IPS-15b (cell line): ENCODE results near the gene IL24.

ENCODE experiments used
- H3K27me3 ChIP-seq: one replicate; pipeline ENCODE4 v1.6.1; 2013; ENCODE audit warnings: low read length; ENCODE audit not compliant: control insufficient read depth, insufficient read depth
- H3K36me3 ChIP-seq: one replicate; pipeline ENCODE4 v1.6.1; 2013; ENCODE audit warnings: low read length; ENCODE audit not compliant: control insufficient read depth, insufficient read depth
- H3K4me1 ChIP-seq: one replicate; pipeline ENCODE4 v1.6.1; 2013; ENCODE audit warnings: mild to moderate bottlenecking, low read length; ENCODE audit not compliant: control insufficient read depth, insufficient read depth
- H3K4me3 ChIP-seq: one replicate; pipeline ENCODE4 v1.5.1; 2013; ENCODE audit warnings: low read depth, low read length
- H3K9ac ChIP-seq: one replicate; pipeline ENCODE4 v1.6.1; 2013; ENCODE audit warnings: low read depth, mild to moderate bottlenecking, low read length
- H3K9me3 ChIP-seq: one replicate; pipeline ENCODE4 v1.6.1; 2013; ENCODE audit warnings: mild to moderate bottlenecking, low read length; ENCODE audit not compliant: control insufficient read depth, insufficient read depth

Gene IL24

DNA sequence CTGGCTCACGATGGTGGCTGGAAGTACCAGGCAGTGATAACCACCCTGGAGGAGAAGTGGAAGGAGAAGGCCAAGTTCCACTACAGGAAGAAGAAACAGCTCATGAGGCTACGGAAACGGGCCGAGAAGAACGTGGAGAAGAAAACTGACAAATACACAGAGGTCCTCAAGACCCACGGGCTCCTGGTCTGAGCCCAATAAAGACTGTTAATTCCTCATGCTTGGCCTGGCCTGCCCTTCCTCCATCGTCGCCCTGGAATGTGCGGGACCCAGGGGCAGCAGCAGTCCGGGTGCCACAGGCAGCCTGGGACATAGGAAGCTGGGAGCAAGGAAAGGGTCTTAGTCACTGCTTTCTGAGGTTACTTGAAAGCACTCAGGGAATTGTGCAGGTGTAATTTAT lies 10.8 kb downstream of the IL24 start:
- H3K9me3 ChIP-seq = no peaks in the 10 kb centered on the region
- no peak overlapping the region for H3K9ac ChIP-seq
- H3K36me3 ChIP-seq = no peaks in the 10 kb centered on the region
- peaks cover 11% of the 10 kb centered on the region for H3K4me1 ChIP-seq
- peaks cover 43% of the 10 kb centered on the region for H3K27me3 ChIP-seq
- H3K4me3 ChIP-seq = no peak overlapping the region

DNA sequence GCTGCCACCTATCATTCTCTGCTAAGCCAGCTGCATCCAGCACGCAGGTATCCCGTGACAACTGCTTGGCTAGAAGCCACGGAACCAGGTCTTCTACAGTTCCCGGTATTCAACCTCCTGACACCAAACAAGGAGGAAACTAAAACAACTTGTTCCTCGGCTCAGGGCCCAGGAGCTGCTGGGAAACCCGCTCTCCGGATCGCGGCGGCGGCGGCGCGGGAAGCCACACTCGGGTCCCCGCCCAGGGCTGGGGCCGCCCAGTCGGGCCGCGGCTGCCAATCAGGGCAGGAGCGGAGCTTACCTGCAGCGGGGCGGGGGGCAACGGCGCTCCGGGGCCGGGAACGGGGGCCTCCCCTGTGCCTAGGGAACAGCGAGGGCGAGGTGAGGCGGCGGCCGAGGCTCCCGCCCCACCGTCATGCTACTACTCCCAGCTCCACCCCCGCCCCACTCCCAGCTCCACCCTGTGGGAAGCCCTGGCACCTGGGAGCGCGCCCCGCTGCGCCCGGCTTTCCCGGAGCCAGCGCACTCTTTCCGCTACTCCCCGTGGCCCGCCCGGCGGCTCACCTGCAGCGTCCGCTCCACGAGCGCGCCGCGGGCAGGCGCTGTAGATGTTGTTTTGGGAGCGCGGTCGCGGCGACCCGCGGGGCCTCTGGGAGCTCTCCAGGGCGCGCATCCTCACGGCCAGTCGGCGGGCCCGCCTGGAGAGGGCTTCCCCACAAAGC lies 12.1 kb downstream of the IL24 start:
- no peaks in the 10 kb centered on the region for H3K36me3 ChIP-seq
- H3K9me3 ChIP-seq = no peaks in the 10 kb centered on the region
- H3K4me1 ChIP-seq = peaks cover 11% of the 10 kb centered on the region
- peak overlapping the region; percentile 73 for H3K4me3 ChIP-seq
- H3K9ac ChIP-seq = peak overlapping the region; percentile 19
- H3K27me3 ChIP-seq = peaks cover 43% of the 10 kb centered on the region

DNA sequence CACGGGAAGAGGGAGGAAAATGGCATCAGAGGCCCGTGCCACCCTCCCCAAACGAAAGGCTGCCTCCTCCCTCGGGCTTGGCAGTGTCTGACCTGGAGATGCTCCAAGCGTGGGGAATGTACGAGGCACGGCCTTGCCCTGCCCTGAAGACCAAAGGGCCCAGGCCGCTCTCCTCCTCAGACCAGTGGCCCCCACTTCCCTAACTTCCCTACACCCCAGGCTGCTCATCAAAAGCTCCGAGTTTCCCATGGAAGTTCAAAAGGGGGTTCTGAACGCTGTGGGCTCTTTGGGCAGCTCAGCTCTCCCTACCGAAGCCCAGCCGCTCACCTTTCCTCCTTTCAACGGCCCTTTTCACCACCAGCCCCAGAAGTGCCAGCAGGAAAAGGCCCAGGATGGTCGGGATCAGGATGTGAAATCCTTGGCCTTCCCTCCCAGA lies 12.7 kb downstream of the IL24 start:
- Histone ChIP-seq H3K9me3 (no peaks in the 10 kb centered on the region), H3K4me1 (peaks cover 11% of the 10 kb centered on the region), H3K27me3 (peaks cover 43% of the 10 kb centered on the region), H3K36me3 (no peaks in the 10 kb centered on the region), H3K9ac (peak overlapping the region; percentile 55), H3K4me3 (peak overlapping the region; percentile 73)

DNA sequence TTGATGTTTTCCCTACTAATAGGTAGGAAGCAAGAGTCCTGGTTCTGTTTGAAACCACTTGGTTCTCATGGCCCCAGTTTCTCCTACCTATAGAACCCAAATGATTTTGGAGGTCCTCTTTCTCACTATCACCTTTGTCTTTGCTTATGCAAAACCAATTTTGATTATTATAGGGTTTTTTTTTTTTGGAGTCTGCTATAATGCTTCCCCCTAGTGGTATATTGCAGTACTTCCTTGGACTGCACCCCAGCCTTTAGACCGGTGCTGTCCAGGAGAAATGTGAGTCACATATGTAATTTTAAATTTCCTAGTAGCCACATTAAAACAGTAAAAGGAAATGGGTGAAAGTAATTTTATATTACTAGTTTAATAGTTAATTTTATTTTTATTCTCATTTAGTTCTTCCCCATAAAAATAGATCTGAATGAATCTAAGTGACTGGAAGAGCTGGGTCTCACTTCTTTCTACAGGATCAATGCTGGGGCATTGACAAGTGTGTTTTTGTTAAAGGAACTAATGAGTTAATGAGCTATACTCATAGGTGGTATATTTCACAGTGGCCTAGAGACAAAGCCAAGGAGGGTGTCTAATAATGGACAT lies 13.9 kb downstream of the IL24 start:
- Histone ChIP-seq H3K9ac (no peak overlapping the region), H3K36me3 (no peaks in the 10 kb centered on the region), H3K4me3 (no peak overlapping the region), H3K4me1 (peaks cover 11% of the 10 kb centered on the region), H3K27me3 (peaks cover 40% of the 10 kb centered on the region), H3K9me3 (no peaks in the 10 kb centered on the region)

DNA sequence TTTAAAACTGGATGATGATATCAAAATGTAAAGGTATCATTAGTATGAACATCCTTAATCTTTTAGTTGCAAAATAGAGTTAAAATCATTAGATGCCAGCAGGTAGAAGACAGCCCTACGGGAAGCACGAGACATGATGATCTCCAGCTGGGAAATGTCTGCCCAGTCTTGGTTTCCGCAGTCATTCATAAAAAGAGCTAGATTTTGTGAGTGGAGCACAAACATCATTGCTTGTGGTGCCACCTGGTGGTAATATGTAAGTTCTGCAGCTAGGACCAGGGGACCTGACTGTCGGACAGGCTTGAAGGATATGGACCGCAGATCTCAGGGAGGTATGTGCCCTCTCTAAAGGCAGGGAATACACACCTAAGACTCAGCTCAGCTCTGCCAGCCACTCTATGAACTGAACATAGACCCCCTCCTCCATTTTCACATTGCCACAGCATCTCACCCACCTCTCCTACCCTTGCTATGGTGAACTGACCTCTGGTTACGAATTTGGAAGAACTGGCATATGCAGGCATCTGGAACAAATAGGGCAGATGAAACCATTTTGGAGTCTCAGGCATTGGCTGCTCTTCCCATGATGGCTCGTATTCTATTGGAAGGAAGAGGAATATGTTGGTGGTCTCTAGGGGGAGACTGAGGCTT lies 15.3 kb downstream of the IL24 start:
- H3K36me3 ChIP-seq = no peaks in the 10 kb centered on the region
- H3K4me1 ChIP-seq = peaks cover 7% of the 10 kb centered on the region
- H3K9ac ChIP-seq = no peak overlapping the region
- no peaks in the 10 kb centered on the region for H3K9me3 ChIP-seq
- H3K4me3 ChIP-seq = no peak overlapping the region
- H3K27me3 ChIP-seq = peaks cover 32% of the 10 kb centered on the region

DNA sequence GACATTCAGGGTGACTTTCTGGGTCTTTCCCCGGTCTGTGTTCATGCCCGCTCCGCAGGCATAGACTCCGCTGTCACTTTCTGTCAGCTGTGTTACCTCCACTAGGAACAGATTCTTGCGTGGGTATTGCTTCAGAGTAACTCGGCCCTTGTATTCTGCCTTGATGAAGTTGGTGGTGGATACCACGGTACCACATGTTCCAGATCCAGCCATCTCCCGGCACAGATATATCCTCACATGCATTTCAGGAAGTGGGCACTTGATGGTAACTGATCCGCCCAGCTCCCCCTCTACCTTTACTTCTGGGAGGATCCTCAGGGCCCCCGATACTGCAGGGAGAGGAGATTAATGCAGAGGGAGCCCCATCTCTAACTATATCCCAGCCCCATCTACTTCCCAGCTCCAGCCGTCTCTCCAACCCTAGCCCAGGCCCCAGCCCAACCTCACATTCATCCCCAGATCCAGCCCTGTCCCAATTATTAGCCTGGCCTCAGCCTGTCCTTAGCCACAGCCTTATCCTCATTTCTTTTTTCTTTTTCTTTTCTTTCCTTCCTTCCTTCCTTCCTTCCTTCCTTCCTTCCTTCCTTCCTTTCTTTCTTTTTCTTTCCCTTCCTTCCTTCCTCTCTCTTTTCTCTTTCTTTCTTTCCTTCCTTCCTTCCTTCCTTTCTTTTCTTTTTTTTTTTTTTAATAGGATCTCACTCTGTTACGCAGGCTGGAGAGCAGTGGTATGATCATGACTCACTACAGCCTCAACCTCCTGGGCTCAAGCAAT lies 16.7 kb downstream of the IL24 start:
- no peaks in the 10 kb centered on the region for H3K9me3 ChIP-seq
- no peak overlapping the region for H3K9ac ChIP-seq
- H3K4me3 ChIP-seq = no peak overlapping the region
- no peaks in the 10 kb centered on the region for H3K36me3 ChIP-seq
- peaks cover 18% of the 10 kb centered on the region for H3K27me3 ChIP-seq
- H3K4me1 ChIP-seq = peaks cover 4% of the 10 kb centered on the region

DNA sequence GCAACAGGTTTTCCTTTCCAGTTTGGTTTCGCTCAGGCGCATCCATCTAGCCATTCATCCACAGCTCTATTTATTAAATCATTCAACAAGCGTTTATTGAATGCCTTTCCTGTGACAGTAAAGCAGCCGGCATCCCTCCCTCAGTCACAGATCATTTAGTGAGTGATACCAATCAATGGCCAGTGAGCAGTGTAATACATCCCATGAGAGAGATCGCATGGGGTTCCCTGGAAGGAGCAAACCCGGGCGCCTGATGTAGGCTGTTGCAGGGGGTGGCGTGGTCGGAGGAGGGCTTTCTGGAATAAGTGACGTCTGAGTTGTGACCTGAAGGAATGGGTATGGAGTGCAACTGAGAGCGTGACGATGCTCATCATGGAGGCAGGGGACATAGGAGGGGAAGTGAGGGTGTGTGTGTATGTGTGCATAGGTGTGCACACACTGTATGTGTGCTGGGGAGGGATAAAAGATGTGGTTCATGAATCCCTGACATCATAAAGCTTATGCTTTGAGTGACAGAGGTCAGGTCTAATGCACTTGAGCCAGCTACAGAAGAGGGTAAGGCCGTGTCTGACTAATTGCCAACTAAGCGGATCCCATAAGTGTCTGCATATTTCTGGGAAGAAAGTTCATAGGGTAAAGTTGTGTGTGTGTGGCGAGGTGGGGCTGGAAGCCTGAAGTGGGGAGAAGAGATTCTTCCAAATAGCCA lies 17.9 kb downstream of the IL24 start:
- Histone ChIP-seq H3K4me3 (no peak overlapping the region), H3K9me3 (no peaks in the 10 kb centered on the region), H3K27me3 (peaks cover 11% of the 10 kb centered on the region), H3K9ac (no peak overlapping the region), H3K4me1 (peaks cover under 1% of the 10 kb centered on the region), H3K36me3 (no peaks in the 10 kb centered on the region)

DNA sequence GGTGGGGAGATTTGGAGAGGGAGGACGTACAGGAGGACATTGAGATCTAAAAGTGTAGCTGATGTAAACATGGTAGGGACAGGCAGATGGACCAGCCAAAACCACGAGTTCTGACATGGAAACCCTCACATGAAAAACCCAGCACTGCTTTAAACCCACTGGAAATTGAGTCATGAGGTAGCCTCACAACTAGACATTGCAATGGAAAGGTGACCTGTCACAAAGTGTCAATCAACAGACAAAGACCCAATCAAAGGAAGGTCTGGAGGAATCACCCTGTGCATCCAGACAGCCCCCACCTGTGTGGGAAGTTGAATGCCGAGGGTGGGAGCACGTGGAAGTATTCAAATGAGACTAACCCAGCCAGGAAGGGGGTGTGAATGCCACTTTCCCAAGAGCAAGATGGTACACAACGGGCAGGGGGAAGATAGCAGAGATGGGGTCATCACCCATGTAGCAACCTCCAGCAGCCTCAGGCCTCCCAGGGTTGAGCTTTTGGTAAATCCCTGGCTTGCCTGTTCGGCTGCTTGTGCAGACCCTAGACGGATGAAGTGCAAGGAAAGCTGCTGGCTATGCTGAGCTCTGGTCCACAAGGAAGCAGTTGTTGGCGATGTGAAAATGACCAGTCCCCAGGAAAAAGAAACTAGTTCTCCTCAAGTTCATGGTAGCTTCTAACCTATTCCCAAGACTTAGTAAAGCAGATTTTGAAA lies 18.9 kb downstream of the IL24 start:
- no peak overlapping the region for H3K4me3 ChIP-seq
- H3K9ac ChIP-seq = no peak overlapping the region
- no peaks in the 10 kb centered on the region for H3K4me1 ChIP-seq
- no peaks in the 10 kb centered on the region for H3K9me3 ChIP-seq
- peaks cover 3% of the 10 kb centered on the region for H3K27me3 ChIP-seq
- no peaks in the 10 kb centered on the region for H3K36me3 ChIP-seq

DNA sequence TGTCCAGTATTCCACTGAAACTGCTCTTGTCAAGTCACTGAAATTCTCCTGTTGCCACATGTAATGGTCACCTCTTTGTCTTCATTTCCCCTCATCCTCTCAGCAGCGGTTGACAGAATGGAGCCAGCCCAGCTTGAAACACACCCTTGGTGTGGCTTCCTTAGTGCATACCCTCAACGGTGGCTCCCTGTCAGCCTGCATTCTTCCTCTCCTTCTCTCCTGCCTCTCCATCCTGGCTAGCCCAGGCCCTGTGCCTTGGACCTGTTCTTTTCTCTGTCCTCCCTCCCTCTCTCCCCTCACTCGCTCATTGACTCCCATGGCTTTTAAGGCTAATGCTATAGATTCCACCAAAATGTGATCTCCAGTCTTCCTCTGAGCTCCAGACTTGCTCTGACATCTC lies 20.8 kb downstream of the IL24 start:
- Histone ChIP-seq H3K9ac (no peak overlapping the region), H3K4me3 (no peak overlapping the region), H3K27me3 (no peaks in the 10 kb centered on the region), H3K36me3 (no peaks in the 10 kb centered on the region), H3K9me3 (no peaks in the 10 kb centered on the region), H3K4me1 (no peaks in the 10 kb centered on the region)

DNA sequence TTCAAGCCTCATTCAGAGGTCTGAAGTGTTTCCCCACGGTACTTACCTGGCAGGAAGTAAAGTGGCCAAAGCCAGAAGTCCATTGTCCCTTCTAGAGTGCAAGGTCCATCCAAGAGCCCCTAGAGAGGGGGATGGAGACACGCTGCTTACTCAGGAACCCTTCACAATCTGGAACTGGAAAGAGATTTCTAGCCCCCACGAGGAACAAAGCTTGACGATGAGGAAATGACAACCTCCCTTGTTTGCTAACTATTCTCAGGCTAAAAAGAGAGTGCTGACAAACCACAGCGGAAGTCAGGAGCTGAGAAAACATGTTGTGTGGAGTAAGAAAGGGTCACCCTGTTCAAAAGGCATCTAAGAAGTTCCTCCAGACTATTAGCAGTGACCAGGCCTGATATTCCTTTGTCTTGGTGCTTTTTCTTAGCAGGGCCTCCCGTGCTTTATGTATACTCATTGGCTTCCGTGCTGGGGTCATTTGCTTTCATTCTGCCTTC lies 24.6 kb downstream of the IL24 start, which contains the start of gene FCMR:
Gene FCMR, minus strand, starts transcription at position 170 of the 494 bp plus-strand sequence. Its CDS starts 87 bp downstream, at position 83.
- Histone ChIP-seq H3K27me3 (no peaks in the 10 kb centered on the region), H3K4me1 (no peaks in the 10 kb centered on the region), H3K36me3 (no peaks in the 10 kb centered on the region), H3K9ac (no peak within 1 kb of the TSS), H3K4me3 (no peak within 1 kb of the TSS), H3K9me3 (no peaks in the 10 kb centered on the region)
